Astrocyte (in vitro differentiated cells and primary cell): ENCODE measurements around the gene LDLRAD4. TPM values are rescaled to one million over a fixed set of nuclear protein-coding genes. Genes with fewer than 3 reads are reported as not detected.

Experiments
- DNase-seq: peaks from one replicate; pipeline ENCODE4 v3.0.0-alpha.2; 2010; ENCODE audit warnings: low read depth
- FAIRE-seq: peaks from 2 replicates; lab custom pipeline; 2011; peaks lifted over from hg19 to GRCh38; lab: Jason Lieb, UNC
- H2AFZ ChIP-seq: 2 replicates; pipeline ENCODE4 v1.6.0; 2012; ENCODE audit warnings: low read depth, low read length, inconsistent platforms
- H3K27ac ChIP-seq: 2 replicates; pipeline ENCODE4 v1.5.1; 2011; ENCODE audit warnings: low read depth, low read length, inconsistent platforms
- H3K27me3 ChIP-seq: 2 replicates; pipeline ENCODE4 v1.6.0; 2011; ENCODE audit warnings: low read length, inconsistent platforms; ENCODE audit not compliant: insufficient read depth
- H3K36me3 ChIP-seq: 2 replicates; pipeline ENCODE4 v1.5.1; 2011; ENCODE audit warnings: low read length, inconsistent platforms; ENCODE audit not compliant: insufficient read depth
- H3K4me1 ChIP-seq: 2 replicates; pipeline ENCODE4 v1.5.1; 2011; ENCODE audit warnings: low read length, inconsistent platforms; ENCODE audit not compliant: insufficient read depth
- H3K4me2 ChIP-seq: 2 replicates; pipeline ENCODE4 v1.6.0; 2012; ENCODE audit warnings: low read length, inconsistent platforms
- H3K4me3 ChIP-seq: 2 replicates; pipeline ENCODE4 v1.5.1; 2011; ENCODE audit warnings: low read depth, mild to moderate bottlenecking, low read length, inconsistent platforms; ENCODE audit not compliant: insufficient read depth
- H3K79me2 ChIP-seq: 2 replicates; pipeline ENCODE4 v1.6.0; 2012; ENCODE audit warnings: mild to moderate bottlenecking, low read length, inconsistent platforms; ENCODE audit not compliant: insufficient read depth
- H3K9ac ChIP-seq: 2 replicates; pipeline ENCODE4 v1.6.0; 2012; ENCODE audit warnings: mild to moderate bottlenecking, low read length, inconsistent platforms
- H3K9me3 ChIP-seq: 2 replicates; pipeline ENCODE4 v1.5.1; 2012; ENCODE audit warnings: low read depth, mild to moderate bottlenecking, low read length, inconsistent platforms; ENCODE audit not compliant: insufficient read depth
- H4K20me1 ChIP-seq: 2 replicates; pipeline ENCODE4 v1.6.0; 2012; ENCODE audit warnings: low read length, inconsistent platforms; ENCODE audit not compliant: insufficient read depth
- H3K27ac Mint-ChIP-seq: one replicate; pipeline ENCODE4 v1.8.0; 2021; ENCODE audit warnings: mild to moderate bottlenecking, mixed read lengths; ENCODE audit not compliant: unreplicated experiment
- H3K27me3 Mint-ChIP-seq: one replicate; pipeline ENCODE4 v1.8.0; 2021; ENCODE audit warnings: low read depth, mixed read lengths; ENCODE audit not compliant: unreplicated experiment
- H3K36me3 Mint-ChIP-seq: one replicate; pipeline ENCODE4 v1.8.0; 2021; ENCODE audit warnings: low read depth, mixed read lengths; ENCODE audit not compliant: unreplicated experiment
- H3K4me1 Mint-ChIP-seq: one replicate; pipeline ENCODE4 v1.8.0; 2021; ENCODE audit warnings: low read depth, mixed read lengths; ENCODE audit not compliant: unreplicated experiment
- H3K4me3 Mint-ChIP-seq: one replicate; pipeline ENCODE4 v1.8.0; 2021; ENCODE audit warnings: mild to moderate bottlenecking, moderate library complexity, mixed read lengths; ENCODE audit not compliant: unreplicated experiment
- H3K9me3 Mint-ChIP-seq: one replicate; pipeline ENCODE4 v1.8.0; 2021; ENCODE audit warnings: mild to moderate bottlenecking, mixed read lengths; ENCODE audit not compliant: unreplicated experiment
- EZH2 ChIP-seq: IDR thresholded peaks from 2 replicates; pipeline ENCODE4 v1.6.1; 2012; ENCODE audit warnings: mild to moderate bottlenecking, low read length, inconsistent platforms; ENCODE audit not compliant: insufficient read depth
- total RNA-seq: library from RNA; stranded (reverse); gene quantifications from 2 replicates; pipeline ENCODE4 v1.2.1, GENCODE V29; 2021
- TF ChIP-seq, protein P1 (sequence below): IDR thresholded peaks from 2 replicates; pipeline ENCODE4 v1.5.1; 2011; ENCODE audit warnings: low read depth, mild to moderate bottlenecking, inconsistent platforms, low read length, moderate library complexity; ENCODE audit not compliant: insufficient read depth

The LDLRAD4 gene
- total RNA-seq, 1 donor from 2014 or later = 26.0 TPM

GRCh38 chr18:13364721-13365205, 146.2 kb downstream of the LDLRAD4 start:
- H4K20me1 ChIP-seq = no peaks in the 10 kb centered on the region
- peaks cover 7% of the 10 kb centered on the region for H3K27me3 ChIP-seq
- no peaks in the 10 kb centered on the region for H3K9me3 ChIP-seq
- no peak overlapping the region for H3K4me3 Mint-ChIP-seq
- DNase-seq (no peak), FAIRE-seq (no peak)
- H3K4me1 ChIP-seq = peaks cover 5% of the 10 kb centered on the region
- no peak overlapping the region for H3K4me3 ChIP-seq
- no peak overlapping the region for H3K27ac Mint-ChIP-seq
- H2AFZ ChIP-seq = no peak overlapping the region
- H3K36me3 ChIP-seq = no peaks in the 10 kb centered on the region
- TF ChIP-seq, protein P1, sequence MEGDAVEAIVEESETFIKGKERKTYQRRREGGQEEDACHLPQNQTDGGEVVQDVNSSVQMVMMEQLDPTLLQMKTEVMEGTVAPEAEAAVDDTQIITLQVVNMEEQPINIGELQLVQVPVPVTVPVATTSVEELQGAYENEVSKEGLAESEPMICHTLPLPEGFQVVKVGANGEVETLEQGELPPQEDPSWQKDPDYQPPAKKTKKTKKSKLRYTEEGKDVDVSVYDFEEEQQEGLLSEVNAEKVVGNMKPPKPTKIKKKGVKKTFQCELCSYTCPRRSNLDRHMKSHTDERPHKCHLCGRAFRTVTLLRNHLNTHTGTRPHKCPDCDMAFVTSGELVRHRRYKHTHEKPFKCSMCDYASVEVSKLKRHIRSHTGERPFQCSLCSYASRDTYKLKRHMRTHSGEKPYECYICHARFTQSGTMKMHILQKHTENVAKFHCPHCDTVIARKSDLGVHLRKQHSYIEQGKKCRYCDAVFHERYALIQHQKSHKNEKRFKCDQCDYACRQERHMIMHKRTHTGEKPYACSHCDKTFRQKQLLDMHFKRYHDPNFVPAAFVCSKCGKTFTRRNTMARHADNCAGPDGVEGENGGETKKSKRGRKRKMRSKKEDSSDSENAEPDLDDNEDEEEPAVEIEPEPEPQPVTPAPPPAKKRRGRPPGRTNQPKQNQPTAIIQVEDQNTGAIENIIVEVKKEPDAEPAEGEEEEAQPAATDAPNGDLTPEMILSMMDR = no peak
- TF ChIP-seq EZH2 = no peak
- H3K36me3 Mint-ChIP-seq = peaks cover 5% of the 10 kb centered on the region
- no peak overlapping the region for H3K27ac ChIP-seq
- H3K4me1 Mint-ChIP-seq = peaks cover 16% of the 10 kb centered on the region
- H3K9me3 Mint-ChIP-seq = no peaks in the 10 kb centered on the region
- H3K27me3 Mint-ChIP-seq = peaks cover 3% of the 10 kb centered on the region
- no peak overlapping the region for H3K9ac ChIP-seq
- H3K79me2 ChIP-seq = no peaks in the 10 kb centered on the region
- H3K4me2 ChIP-seq = no peak overlapping the region

DNA sequence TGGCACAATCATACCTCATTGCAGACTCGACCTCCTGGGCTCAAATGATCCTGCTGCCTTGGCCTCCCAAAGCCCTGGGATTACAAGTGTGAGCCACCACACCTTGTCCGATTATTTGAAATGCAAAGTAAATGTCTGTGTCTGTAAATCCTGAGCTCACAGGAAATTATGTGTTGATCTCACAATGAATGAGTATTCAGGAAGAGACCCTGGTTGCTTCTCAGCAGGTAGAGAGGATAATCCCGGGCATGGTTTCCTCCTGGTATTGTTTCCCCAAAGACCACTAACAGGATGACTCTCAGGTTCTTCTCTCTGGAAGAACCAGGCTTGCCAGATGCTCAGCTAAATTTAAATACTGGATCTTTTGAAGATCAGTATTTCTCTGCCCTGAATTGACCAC, 147.6 kb downstream of the LDLRAD4 start:
- H3K27ac Mint-ChIP-seq = no peak overlapping the region
- no peak for DNase-seq
- Histone ChIP-seq H3K9me3 (no peaks in the 10 kb centered on the region), H3K27ac (no peak overlapping the region), H3K9ac (no peak overlapping the region), H3K79me2 (no peaks in the 10 kb centered on the region), H4K20me1 (no peaks in the 10 kb centered on the region), H3K4me2 (no peak overlapping the region), H3K27me3 (peaks cover 7% of the 10 kb centered on the region), H3K4me3 (no peak overlapping the region), H3K36me3 (no peaks in the 10 kb centered on the region), H3K4me1 (peaks cover 11% of the 10 kb centered on the region), H2AFZ (no peak overlapping the region)
- no peaks in the 10 kb centered on the region for H3K36me3 Mint-ChIP-seq
- TF ChIP-seq, protein P1 = no peak
- no peak for TF ChIP-seq EZH2
- peaks cover 24% of the 10 kb centered on the region for H3K4me1 Mint-ChIP-seq
- H3K27me3 Mint-ChIP-seq = peaks cover 3% of the 10 kb centered on the region
- no peaks in the 10 kb centered on the region for H3K9me3 Mint-ChIP-seq
- H3K4me3 Mint-ChIP-seq = no peak overlapping the region
- FAIRE-seq = no peak

- H4K20me1 ChIP-seq = no peaks in the 10 kb centered on the region
- H3K9ac ChIP-seq = no peak overlapping the region
- no peak for DNase-seq
- H3K4me1 Mint-ChIP-seq = peaks cover 24% of the 10 kb centered on the region
- TF ChIP-seq, protein P1 = no peak
- TF ChIP-seq EZH2 = no peak
- no peaks in the 10 kb centered on the region for H3K9me3 Mint-ChIP-seq
- H3K36me3 ChIP-seq = no peaks in the 10 kb centered on the region
- H3K4me1 ChIP-seq = peaks cover 11% of the 10 kb centered on the region
- no peak overlapping the region for H3K27ac ChIP-seq
- H3K79me2 ChIP-seq = no peaks in the 10 kb centered on the region
- H3K4me2 ChIP-seq = no peak overlapping the region
- peaks cover 3% of the 10 kb centered on the region for H3K27me3 Mint-ChIP-seq
- no peak overlapping the region for H3K4me3 ChIP-seq
- H3K4me3 Mint-ChIP-seq = no peak overlapping the region
- H3K27me3 ChIP-seq = peaks cover 7% of the 10 kb centered on the region
- H3K36me3 Mint-ChIP-seq = no peaks in the 10 kb centered on the region
- FAIRE-seq = no peak
- H3K27ac Mint-ChIP-seq = no peak overlapping the region
- no peaks in the 10 kb centered on the region for H3K9me3 ChIP-seq
- H2AFZ ChIP-seq = no peak overlapping the region
These were observed 148.0 kb downstream of the LDLRAD4 start for GRCh38 chr18:13366541-13366940.
